Lung microvascular endothelial cell (primary cell): Measurements from ENCODE around the gene GOLGA8T. TPM values are rescaled to one million over a fixed set of nuclear protein-coding genes. Genes with fewer than 3 reads are reported as not detected.
"Not testable (repeated sequence)": the region's sequence is repeated elsewhere in the genome, so short reads cannot be mapped to it uniquely, and the experiment has no call there.

Experiments used
- DNase-seq, 2 donors: peaks; one replicate each; pipeline versions ENCODE4 v3.0.0 to v3.0.0-alpha.2; 2010; ENCODE audit warnings: low read depth in 2 of 2
- total RNA-seq: library from RNA; depleted of rRNA; stranded (reverse); fragments of >200 nt; gene quantifications from 2 replicates; pipeline ENCODE4 v1.2.1, GENCODE V29; 2014

The GOLGA8T gene
- under 0.01 TPM in 1 of 2 replicates, not detected in the other for total RNA-seq

- not testable (repeated sequence) for DNase-seq
Observed at GRCh38 chr15:30134751-30135150, at the start of gene GOLGA8T. Gene GOLGA8T, plus strand, starts transcription at chr15:30135051. Its CDS starts 98 bp downstream, at chr15:30135149.

- DNase-seq, result not testable (repeated sequence)
Observed at GRCh38 chr15:30097827-30098226, 37.0 kb upstream of the GOLGA8T start.

GRCh38 chr15:30102890-30103289, 32.0 kb upstream of the GOLGA8T start:
- not testable (repeated sequence) for DNase-seq

GRCh38 chr15:30103941-30104507, 30.8 kb upstream of the GOLGA8T start:
- not testable (repeated sequence) for DNase-seq

- DNase-seq, result not testable (repeated sequence)
Observed at GRCh38 chr15:30110591-30110990, 24.3 kb upstream of the GOLGA8T start.

- peak in 1 of 2 donors; percentile 0 for DNase-seq
Observed at GRCh38 chr15:30130066-30130465, 4.8 kb upstream of the GOLGA8T start.

- not testable (repeated sequence) for DNase-seq
Observed at GRCh38 chr15:30143246-30143645, 8.4 kb downstream of the GOLGA8T start.

- not testable (repeated sequence) for DNase-seq
Observed at GRCh38 chr15:30149891-30150290, 15.0 kb downstream of the GOLGA8T start.

GRCh38 chr15:30162479-30163357, 27.9 kb downstream of the GOLGA8T start:
- DNase-seq, result not testable (repeated sequence)

- not testable (repeated sequence) for DNase-seq
Observed at GRCh38 chr15:30163759-30164158, 28.9 kb downstream of the GOLGA8T start.

GRCh38 chr15:30164257-30164656, 29.4 kb downstream of the GOLGA8T start:
- not testable (repeated sequence) for DNase-seq

- not testable (repeated sequence) for DNase-seq
Observed at GRCh38 chr15:30167403-30167802, 32.6 kb downstream of the GOLGA8T start.

- not testable (repeated sequence) for DNase-seq
Observed at GRCh38 chr15:30167886-30168285, 33.0 kb downstream of the GOLGA8T start.

- not testable (repeated sequence) for DNase-seq
Observed at GRCh38 chr15:30171452-30171851, 36.6 kb downstream of the GOLGA8T start.

- not testable (repeated sequence) for DNase-seq
Observed at GRCh38 chr15:30173041-30173608, 38.3 kb downstream of the GOLGA8T start.

GRCh38 chr15:30175291-30175690, 40.4 kb downstream of the GOLGA8T start:
- DNase-seq, result not testable (repeated sequence)

GRCh38 chr15:30176613-30177012, 41.8 kb downstream of the GOLGA8T start:
- not testable (repeated sequence) for DNase-seq

- not testable (repeated sequence) for DNase-seq
Observed at GRCh38 chr15:30179814-30180213, 45.0 kb downstream of the GOLGA8T start.

GRCh38 chr15:30185495-30185894, 50.6 kb downstream of the GOLGA8T start:
- not testable (repeated sequence) for DNase-seq

GRCh38 chr15:30187429-30187828, 52.6 kb downstream of the GOLGA8T start:
- not testable (repeated sequence) for DNase-seq

GRCh38 chr15:30189754-30190153, 54.9 kb downstream of the GOLGA8T start:
- DNase-seq, result not testable (repeated sequence)

- DNase-seq, result not testable (repeated sequence)
Observed at GRCh38 chr15:30191143-30191542, 56.3 kb downstream of the GOLGA8T start.
